Stimulated activated CD4-positive, alpha-beta T cell treated with anti-CD3 and anti-CD28 coated beads, Interleukin-2, amount 100 ng/mL, for 4 hours (primary cell): ENCODE data around the gene NSG1.
"Not testable (repeated sequence)": the region's sequence is repeated elsewhere in the genome, so short reads cannot be mapped to it uniquely, and the experiment has no call there.

Source experiments
- DNase-seq: peaks from one replicate; pipeline ENCODE4 v3.0.0-alpha.2; 2020; ENCODE audit warnings: low read depth

NSG1 gene

GRCh38 chr4:4416981-4417380 lies 30.1 kb downstream of the NSG1 start:
- DNase-seq: no peak

GRCh38 chr4:4417886-4418285 lies 31.0 kb downstream of the NSG1 start:
- no peak for DNase-seq

DNA sequence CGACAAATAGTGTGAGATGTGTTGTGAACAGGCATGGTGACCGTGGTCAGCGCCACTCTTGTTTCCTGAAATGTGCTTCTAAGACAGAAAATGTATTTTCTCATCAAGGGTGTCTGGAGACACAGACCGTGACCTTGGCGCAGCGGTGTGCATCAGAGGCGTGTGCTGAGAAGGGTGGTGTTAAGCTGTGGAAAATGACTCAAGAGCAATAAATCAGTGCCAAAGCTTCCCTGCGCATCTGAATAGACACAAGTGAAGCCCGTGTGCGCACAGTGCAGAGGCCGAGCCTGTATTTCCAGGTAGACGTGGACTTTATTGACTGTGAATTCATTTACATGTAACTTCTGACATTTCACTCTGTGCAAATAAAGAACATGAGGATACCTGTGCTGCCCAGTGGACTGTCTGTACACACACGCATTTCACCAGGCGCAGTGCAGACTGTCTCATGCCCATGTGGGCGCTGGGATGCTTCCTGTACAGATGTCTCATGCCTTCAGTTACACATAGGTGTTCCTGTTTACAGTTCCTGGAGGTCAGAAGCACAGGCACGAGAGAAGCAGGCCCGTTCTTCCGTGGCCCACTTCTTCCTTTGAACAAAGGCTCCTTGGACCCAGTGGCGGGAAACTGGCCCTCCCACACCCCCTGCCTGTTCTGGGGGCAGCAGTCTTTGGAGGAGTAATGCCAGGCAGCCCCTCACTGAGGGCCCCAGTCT lies 31.9 kb downstream of the NSG1 start:
- no peak for DNase-seq

GRCh38 chr4:4419896-4420295 lies 33.0 kb downstream of the NSG1 start:
- no peak for DNase-seq

GRCh38 chr4:4420421-4420820 lies 33.5 kb downstream of the NSG1 start:
- no peak for DNase-seq

DNA sequence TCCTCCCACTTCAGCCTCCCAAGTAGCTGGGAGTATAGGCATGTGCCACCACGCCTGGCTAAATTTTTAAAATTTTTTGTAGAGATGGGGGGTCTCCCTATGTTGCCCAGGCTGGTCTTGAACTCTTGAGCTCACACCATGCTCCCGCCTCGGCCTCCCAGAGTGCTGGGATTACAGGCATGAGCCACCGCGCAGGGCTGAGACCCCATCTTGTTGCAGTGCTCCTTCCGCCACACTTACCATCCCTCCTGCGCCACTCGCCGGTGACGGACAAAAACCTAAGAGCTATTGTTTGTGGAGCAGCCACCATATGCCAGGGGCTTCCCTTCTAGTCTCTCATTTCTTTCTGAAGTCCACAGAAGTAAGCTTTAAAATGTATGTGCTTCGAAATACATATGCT lies 34.5 kb downstream of the NSG1 start:
- no peak for DNase-seq

DNA sequence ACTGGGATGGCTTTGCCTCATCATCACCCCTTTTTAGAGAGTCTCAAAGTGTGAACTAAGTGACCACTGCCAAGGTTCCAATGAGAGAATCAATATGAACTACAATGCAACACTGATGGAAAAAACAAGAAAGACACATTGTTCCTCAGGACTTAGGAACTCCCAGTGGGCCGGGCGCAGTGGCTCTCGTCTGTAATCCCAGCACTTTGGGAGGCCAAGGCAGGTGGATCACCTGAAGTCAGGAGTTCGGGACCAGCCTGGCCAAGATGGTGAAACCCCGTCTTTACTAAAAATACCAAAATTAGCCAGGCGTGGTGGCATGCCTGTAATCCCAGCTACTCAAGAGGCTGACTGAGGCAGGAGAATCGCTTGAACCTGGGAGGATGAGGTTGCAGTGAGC lies 35.2 kb downstream of the NSG1 start:
- DNase-seq: not testable (repeated sequence)

- DNase-seq: no peak
Measured at GRCh38 chr4:4422856-4423499, 36.1 kb downstream of the NSG1 start.

- no peak for DNase-seq
Measured at GRCh38 chr4:4423706-4424498, 37.0 kb downstream of the NSG1 start.

DNA sequence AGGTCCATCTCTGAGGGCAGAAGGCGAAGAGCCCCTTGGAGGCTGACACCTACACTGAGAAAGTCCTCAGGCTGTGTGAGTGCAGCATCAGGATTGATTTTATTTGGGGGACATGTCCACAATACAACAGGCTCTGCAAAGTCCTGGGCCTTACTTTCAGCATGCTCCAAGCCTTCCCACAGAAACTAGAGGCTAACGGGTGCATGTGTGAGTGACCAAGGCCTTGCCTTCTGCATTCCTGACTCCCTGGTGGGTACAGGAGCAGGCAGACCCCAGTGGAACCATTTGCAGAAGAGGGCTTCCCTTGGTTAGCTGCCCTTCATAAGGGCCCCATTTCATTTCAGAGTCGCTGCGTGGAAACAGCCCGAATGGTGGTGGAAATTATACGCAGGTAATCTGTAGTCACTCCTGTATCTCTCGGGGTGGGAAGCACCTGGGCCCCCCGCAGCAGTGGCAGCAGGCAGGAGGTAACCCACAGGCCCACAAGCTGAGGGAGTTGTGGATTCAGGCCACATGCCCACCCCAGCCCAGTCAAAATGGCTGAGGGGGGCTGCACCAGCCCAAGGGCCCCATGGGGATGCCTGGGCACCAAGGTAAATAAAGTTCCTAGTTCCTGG lies 37.7 kb downstream of the NSG1 start:
- no peak for DNase-seq

- no peak for DNase-seq
Measured at GRCh38 chr4:4425119-4425690, 38.3 kb downstream of the NSG1 start.

- DNase-seq: no peak
Measured at GRCh38 chr4:4425696-4426095, 38.8 kb downstream of the NSG1 start.

- DNase-seq: no peak
Measured at GRCh38 chr4:4426511-4427120, 39.7 kb downstream of the NSG1 start.

DNA sequence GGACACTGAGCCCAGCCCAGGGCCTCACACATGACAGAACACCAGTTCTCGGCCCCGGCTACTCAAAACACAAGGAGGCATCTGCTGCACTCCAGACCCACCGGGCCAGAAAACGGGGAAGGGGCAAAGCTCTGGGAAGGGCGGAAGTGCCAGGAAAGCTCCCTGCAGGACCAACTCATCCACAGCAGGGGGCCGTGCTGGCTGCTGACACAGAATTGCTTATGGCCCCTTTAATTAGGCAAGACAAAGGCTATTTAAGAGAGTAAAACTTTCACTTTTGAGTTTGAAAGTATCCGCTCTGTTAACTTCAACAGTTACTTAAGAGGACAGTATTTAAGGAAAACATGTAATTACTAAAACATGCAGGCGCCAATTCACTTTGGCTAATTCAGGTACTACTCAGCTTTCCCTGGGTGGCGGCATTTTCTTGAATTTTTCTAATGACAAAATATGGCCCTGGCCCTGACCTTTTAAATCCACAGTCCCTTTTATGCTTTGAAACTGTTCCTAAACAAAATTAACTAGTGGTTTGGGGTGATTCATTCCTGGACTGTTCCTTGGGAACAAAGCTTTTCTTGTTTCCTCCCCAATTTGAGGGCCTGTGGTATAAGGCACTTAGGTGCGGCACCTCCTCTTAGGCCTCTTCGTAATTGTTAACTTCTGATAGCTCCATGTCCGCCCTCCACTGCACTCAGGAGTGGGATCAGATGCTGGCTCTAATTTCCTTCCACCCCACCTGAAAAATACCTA lies 40.4 kb downstream of the NSG1 start:
- no peak for DNase-seq

DNA sequence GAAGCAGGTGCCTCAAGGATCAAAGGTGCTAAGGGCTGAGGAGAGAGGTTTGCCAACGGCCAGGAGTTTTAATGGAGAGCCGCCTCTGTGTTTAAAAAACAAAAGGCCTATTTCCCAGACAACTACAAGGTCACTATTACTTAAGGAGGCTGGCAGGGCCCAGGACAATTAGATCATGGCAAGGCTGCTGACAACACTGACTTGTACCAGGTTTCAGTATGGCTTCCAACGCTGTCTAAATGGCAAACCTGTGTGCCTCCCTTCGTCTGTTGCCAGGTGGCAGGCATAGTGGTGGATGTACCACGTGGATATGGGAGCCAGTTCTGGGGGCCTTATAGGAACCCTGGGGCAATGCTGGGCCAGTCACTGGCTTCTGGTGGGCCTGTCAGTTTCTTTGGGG lies 41.0 kb downstream of the NSG1 start:
- no peak for DNase-seq

- no peak for DNase-seq
Measured at GRCh38 chr4:4428966-4429875, 42.3 kb downstream of the NSG1 start.

DNA sequence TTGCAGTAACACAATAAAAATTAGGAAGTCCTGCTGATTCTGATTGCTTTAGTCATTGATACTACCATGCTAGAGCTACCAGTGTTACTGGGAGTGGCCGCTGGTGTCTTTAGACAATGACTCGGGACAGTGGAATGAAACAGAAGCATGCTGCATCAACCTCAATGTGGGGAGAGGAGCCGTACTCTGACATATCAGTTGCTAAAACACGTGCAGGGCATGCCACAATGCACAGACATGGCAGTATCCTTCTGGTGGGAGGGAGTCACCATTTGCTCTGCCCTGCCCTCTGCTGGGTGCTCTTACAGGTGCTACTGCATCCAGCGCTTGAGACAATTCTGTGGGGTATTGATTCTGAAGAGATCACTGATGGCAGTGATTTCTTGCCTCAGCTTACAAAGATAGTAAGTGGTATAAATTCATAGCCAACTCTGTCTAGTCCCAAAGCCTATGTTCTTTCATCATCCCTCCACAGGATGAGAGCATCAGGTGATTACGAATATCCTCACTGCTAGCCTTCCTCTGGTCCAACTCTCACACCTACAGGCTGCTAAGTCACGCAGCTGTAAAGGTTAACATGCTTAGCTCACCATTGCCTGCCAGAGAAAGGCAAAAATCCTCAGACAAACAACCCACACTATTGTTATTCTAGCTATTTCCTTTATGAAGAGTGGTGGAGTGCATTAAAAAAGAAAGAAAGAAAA lies 43.7 kb downstream of the NSG1 start:
- DNase-seq: peak; percentile 10

GRCh38 chr4:4432341-4433125 lies 45.6 kb downstream of the NSG1 start:
- DNase-seq: no peak

DNA sequence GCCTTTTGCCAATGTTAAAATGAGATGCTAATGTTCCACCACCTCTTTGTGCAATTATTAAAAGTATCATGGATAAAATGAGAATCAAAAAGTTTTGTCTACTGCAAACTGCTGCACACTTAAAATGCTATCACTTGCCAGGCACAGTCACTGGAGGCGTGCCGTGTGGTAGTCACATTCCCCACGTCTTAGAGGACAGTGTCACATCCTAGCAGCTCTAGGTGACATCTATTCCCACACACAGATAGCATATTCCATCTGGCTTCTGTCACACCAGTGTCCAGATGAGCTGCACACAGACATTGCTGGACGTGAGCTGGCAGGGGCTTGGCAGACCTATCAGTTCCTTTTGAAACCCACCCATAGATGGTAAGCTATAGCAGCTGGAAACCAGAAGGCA lies 47.0 kb downstream of the NSG1 start:
- DNase-seq: no peak
